HG02981 (cell line): Measurements from ENCODE around the gene CFAP47.
"Not testable (repeated sequence)": the region's sequence is repeated elsewhere in the genome, so short reads cannot be mapped to it uniquely, and the experiment has no call there.

Experiments
- ATAC-seq: cut with Tn5 transposase; IDR thresholded peaks from one replicate; pipeline ENCODE4 v1.9.1; 2021; ENCODE audit warnings: mild to moderate bottlenecking, moderate library complexity; ENCODE audit not compliant: unreplicated experiment

The CFAP47 gene

DNA sequence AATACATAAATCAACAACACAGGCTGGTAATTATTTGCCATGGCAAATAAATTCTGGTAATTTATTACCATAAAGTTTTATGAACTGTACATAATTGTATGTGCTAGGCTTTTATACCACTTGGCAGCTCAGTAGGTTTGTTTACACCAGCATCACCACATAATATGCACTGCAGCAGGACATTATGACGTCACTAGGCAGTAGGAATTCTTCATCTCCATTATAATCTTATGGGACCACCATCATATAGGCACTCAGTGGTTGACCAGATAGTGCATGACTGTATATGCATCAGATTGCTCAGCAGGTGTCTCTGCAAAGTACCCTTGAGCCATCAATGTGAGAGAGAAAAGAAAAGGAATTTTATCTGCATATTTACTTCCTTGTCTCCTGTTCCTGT is 295.4 kb downstream of the CFAP47 start:
- no peak for ATAC-seq

DNA sequence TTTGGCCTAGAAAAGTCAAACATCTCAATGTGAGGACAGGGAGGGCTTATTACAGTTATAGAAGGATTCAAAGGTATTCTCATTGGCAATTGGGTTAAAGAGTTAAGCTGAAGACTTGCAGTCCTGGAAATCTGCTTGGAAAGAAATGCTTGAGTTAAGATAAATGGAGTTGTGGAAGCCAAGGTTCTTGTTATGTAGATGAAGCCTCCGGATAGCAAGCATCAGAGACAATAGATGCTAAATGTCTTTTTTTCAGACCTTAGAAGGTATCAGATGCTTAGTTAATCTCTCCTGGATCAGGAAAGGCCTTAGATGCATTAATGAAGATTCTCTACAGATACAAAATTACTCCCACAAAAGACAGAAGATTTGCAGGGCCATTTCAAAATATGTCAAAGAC is 299.3 kb downstream of the CFAP47 start:
- ATAC-seq, result no peak

DNA sequence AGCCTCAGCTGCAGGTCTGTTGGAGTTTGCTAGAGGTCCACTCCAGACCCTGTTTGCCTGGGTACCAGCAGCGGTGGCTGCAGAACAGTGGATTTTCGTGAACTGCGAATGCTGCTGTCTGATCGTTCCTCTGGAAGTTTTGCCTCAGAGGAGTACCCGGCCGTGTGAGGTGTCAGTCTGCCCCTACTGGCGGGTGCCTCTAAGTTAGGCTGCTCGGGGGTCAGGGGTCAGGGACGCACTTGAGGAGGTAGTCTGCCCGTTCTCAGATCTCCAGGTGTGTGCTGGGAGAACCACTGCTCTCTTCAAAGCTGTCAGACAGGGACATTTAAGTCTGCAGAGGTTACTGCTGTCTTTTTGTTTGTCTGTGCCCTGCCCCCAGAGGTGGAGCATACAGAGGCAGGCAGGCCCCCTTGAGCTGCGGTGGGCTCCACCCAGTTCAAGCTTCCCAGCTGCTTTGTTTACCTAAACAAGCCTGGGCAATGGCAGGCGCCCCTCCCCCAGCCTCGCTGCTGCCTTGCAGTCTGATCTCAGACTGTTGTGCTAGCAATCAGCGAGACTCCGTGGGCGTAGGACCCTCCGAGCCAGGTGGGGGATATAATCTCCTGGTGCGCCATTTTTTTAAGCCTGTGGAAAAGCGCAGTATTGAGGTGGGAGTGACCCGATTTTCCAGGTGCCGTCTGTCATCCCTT is 315.4 kb downstream of the CFAP47 start:
- not testable (repeated sequence) for ATAC-seq

DNA sequence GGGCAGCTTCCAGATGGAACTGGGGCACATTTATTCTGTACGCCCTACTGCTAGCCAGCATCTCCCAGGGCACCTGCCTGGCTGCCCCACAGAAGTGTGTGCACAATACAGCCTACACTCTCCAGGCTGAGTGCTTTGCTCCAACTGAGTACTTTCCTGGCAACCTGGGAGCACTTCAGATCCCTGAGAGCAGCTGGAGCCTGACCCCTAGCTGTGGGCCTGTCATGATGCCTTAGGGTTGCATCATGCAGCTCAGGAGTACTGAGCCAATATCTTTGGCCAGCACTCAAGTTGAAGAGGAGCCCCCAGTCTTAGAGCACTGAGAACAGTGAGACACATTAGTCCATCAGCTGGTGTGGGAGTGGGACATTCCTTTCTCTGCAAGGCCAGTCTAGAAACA is 321.9 kb downstream of the CFAP47 start:
- ATAC-seq, result no peak

DNA sequence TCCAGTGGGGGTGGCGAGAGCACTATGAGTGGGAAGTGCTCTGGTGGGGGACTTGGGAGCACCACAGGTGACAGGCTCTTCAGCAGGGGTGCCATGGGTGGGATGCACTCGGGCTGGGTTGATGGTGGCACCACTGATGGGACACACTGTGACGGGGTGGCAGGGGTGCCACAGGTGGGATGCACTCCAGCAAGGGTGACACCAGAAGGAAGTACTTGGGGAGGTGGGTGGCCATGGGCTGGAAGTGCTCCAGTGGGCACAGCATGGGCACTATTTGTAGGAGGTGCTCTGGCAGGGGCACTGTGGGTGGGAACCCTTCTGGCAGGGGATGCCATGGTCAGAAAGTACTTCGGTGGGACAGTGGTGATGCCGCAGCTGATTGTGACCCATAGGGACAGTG is 346.6 kb downstream of the CFAP47 start:
- no peak for ATAC-seq

DNA sequence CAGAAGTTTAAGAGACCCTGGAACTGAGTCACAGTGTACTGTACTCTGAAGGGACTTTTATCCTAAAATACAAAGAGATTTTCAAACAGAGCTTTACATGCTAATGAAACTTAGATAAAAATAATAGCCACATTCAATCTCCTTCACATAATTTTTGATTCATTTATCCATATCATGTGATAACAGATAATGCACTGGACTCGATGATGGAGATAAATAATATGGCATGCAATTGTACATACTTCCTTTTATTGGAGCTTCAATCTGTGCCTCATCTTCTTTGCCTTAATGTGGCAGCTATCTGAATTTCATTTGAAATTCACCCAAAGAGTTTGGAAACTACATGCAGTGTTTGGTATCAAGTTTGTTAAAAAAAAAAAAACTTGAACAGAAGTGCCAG is 390.6 kb downstream of the CFAP47 start:
- ATAC-seq, result no peak

DNA sequence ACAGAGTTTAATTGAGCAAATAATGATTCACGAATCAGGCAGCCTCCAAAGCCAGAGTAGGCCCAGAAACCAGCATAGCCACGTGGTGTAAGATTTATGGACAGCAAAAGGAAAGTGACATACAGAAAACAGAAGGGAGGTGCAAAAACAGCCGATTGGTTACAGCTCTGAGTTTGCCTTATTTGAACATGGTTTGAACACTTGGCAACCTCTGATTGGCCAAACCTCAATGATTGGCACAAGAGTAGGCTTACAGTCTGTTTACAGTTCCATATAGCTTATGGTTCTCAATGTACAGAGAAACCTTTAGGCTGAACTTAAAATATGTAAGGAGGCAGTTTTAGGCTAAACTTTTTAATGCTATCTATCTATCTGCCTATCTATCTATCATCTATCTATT is 394.8 kb downstream of the CFAP47 start:
- ATAC-seq, result no peak

DNA sequence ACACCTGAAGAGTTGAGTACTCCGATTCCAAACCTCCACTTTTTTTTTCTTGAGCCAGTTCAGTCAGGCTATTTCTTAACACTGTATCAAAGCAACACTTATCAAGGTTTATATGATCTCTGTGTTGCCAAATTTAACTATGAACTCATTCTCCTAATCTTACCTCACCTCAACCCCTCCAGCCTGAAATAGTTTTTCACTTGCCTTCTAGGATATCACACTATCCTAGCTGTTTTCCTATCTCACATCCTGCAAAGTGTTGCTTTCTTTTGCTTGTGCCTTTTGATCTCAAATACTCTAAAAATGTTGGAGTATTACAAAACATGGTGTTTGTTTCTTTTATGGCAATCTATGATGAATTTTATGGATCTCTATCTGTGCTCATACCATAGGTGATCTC is 415.0 kb downstream of the CFAP47 start:
- no peak for ATAC-seq

DNA sequence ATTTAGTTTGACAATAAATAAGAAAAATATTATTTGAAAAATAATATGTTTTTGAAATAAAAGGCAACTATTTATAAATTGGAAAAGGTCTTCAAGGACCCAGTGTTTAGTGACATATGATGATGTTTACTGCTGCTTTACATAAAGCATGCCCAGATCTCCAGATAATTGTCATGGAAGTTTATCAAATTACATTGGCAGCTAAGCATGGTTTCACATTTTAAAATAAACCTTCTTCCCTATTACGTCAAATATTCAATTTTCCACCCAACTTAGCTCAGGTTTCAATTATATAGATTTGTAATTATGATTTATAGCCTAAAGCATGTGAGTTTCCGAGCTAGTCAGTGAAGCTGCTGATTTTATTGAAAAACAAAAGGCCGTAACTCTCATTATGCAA is 417.2 kb downstream of the CFAP47 start:
- no peak for ATAC-seq

DNA sequence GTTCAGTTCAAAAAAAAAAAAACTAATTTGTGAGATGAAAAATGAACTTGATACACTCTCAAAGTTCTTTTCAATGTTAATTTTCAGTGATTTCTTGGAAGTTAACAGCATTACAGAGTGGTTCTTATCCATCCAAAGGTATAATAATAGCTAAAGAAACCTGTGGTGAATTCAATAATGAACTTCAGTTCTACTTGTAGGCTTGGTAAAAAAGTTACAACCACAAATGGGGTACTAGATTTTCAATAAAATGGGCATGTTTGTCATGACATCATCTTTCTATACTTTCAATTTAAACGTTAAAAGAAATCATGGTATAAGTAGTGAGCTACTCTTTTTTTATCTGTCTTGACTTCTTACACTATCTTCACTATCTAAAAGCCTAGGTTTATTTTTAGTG is 424.8 kb downstream of the CFAP47 start:
- ATAC-seq, result no peak

DNA sequence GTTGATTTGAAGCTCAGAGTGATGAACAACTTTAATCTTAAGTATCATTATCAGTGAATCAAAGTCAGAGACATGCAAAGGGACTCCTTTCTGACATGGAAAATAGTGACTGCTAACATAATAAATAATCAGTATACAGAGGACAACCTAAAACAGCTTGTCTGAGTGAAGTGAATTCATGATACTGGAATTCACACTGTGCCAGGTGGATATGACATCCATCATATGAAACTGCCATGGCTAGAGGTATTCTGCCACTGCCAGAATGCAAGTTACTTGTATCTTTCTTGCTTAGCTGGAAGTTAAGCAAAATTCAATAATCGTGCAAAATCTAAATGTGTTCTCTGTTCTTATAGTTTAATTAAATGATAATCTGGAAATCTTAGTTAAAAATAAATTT is 429.0 kb downstream of the CFAP47 start:
- no peak for ATAC-seq

DNA sequence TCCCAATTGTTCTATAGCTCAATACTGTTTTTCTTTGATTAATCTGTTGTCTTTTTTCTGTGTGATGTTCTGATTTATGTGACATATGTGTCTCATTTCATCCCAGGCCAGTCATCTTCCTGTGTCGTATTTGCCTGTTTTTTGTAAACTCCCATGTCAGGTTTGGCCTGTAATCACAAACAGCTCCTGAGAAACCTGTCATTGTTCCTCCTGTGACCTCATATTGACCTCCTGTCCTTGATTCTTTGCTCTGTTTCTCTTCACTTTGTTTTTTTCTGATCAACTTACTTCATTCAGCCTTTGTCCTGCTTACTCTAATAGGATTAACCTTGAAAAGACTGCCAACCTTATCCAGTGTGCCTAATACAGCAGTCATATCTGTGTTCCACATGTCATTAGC is 438.3 kb downstream of the CFAP47 start:
- ATAC-seq, result no peak

DNA sequence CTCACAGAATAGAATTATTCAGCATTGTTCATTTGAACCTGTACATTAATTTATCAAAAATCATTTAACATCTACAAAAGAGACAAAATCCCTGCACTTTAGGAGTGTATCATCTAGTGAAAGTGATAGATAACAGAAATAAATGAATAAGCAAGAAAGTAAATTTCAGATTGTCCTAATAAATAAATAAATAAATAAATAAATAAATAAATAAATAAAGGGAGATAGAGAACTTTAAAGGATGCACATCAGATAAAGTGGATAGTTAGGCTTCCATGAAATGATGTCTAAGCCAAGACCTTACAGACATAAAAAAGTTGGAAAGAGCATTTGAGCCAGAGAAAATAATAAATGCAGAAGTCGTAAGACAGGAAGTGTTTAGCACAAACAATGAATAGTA is 444.7 kb downstream of the CFAP47 start:
- ATAC-seq, result no peak

DNA sequence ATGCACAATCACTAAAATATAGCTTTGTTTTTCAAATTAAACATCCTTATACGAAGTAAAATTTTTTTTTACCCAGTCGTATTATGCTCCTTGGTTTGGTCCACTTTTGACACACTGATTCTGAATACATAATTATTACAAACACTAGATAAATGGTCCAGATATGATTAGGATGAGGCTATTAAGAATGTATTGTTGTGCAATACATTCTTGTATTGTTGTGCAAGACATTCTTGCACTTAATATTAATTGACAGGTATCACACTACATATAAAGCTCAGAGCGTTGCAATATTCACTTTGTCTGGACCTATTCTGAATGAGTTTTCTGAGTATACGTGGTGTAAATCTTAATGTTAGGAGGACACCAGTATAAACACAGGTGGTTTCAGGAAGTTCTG is 464.0 kb downstream of the CFAP47 start:
- ATAC-seq, result no peak

DNA sequence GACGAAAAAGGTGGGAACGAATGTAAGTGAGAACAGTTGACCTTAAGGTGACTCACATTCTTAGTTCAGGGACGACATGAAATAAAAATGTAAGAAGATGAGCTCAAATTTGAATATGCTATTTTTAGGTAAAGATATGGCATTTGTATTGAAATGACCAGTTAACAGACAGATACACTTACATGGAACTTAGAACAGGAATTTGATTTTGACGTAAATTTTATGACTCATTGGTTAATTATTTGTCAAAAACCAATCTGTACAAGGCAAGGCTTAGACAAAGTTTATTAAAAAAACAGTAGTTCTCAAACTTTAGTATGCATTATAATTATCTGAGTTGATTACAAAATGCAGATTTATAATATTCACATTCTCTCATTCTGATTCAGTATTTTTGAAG is 469.4 kb downstream of the CFAP47 start:
- ATAC-seq, result no peak

DNA sequence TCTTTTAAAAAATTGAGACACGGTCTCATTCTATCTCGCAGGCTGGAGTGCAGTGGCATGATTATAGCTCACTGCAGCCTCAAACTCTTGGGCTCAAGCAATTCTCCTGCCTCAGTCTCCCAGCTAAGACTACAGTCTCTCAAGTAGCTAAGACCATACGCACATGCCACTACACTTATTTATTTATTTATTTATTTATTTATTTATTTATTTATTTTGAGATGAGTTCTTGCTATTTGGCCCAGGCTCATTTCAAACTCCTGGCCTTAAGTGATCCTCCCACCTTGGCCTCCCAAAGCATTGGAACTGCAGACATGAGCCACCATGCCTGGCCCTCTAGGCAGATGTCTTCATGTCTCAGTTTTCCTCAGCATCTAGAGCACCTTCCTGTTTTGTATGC is 482.2 kb downstream of the CFAP47 start:
- ATAC-seq, result no peak

DNA sequence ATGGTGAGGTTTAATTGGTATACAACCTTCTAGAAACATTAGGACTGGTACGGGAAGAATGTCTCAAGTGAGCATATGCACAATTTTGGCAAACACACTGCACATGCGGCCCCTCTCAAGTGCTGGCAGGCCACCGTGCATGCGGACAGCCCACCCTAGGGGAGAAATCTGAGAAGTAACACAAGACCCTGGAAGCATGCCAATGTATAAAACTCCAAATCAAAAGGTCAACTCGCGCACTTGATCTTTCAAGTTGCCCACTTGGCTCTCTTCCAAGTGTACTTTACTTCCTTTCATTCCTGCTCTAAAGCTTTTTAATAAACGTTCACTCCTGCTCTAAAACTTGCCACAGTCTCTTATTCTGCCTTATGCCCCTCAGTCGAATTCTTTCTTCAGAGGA is 488.3 kb downstream of the CFAP47 start:
- no peak for ATAC-seq

DNA sequence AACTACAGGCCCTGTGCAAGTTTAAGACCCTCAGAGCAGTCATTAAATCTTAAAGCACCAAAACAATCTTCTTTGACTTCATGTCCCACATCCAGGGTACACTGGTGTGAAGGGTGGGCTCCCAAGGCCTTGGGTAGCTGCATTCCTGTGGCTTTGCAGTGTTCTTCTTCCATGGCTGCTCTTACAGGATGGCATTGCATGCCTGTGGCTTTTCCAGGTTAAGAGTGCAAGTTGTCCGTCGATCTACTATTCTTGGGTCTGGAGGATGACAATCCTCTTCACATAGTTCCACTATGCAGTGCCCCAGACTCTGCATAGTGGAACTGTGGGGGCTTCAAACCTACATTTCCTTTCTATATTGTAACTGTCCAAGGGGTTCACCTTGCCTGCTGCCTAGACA is 494.5 kb downstream of the CFAP47 start:
- no peak for ATAC-seq

DNA sequence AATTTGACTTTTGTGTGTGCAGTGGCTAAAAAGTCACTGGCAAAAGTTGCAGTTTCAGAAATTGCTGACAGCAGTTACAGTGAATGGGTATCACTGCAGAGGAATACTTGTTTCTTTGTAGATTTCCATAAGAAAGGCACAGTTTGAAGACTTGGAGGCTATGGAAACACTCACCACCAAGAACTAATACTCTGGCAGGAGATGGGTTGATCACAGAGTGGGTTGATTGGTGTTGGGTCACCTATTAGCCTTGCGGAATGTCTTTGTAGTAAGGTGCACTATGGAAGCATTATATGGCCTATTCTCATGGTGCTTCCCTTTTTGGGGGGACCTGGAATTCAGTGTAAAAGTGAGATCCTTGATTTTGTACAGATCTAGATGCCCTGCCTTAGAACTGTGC is 502.8 kb downstream of the CFAP47 start:
- no peak for ATAC-seq

DNA sequence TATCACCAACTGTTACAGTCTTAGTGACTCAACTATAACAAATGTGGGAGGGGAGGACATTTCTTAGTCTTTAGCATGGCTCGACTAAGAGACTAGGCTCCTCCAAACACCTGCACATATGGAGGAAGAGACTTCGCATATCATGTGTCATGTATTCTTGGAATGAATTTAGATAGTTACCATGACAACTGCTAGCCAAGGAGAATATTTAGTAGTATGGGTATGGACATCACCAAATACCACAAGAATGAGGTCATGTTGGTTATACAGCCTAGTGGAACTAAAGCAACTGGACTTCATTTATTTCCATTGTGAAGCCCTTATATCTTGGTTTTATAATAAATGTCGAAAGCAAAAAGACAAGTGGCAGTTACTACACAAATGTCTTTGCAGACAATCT is 512.3 kb downstream of the CFAP47 start:
- no peak for ATAC-seq

DNA sequence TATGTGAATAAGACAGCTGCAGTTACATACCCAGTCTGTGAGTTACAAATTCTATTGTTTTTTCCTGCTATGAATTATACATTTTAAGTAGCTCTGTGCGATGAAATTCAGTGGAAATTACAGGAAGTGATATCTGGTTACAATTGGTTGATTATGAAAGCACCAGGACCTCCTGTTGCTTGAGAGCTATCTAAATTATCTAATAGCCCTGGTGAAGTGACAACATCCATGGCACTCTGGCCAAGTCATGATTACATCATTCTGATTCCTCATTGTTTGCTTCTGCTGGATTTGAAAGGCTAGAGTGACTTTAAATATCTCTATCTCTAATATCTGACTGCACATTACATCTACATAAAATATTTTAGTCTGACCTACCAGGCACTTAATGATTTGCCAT is 515.0 kb downstream of the CFAP47 start:
- ATAC-seq, result no peak
